Astrocyte of the cerebellum (primary cell): ENCODE measurements around the gene TREML2.

Source experiments
- DNase-seq: peaks from one replicate; pipeline ENCODE4 v3.0.0-alpha.2; 2011; ENCODE audit warnings: low read depth
- H3K4me3 ChIP-seq: 2 replicates; pipeline ENCODE4 v1.5.1; 2011; ENCODE audit warnings: mild to moderate bottlenecking, low read depth, low read length, moderate library complexity
- CTCF ChIP-seq: IDR thresholded peaks from 2 replicates; pipeline ENCODE4 v1.5.1; 2012; ENCODE audit warnings: low read length, low read depth, moderate library complexity, mild to moderate bottlenecking; ENCODE audit errors: missing control alignments
- in situ Hi-C: cut with HindIII; loops from 2 replicates; pipeline ENCODE4 v1.10.0; 2017; ENCODE audit warnings: low sequenced_read_pairs

The TREML2 gene

GRCh38 chr6:41156771-41157170, 44.2 kb downstream of the TREML2 start:
- in situ Hi-C loops: no loop called here
- TF ChIP-seq CTCF: no peak
- DNase-seq: no peak
- H3K4me3 ChIP-seq: no peak overlapping the region

GRCh38 chr6:41156001-41156400, 44.9 kb downstream of the TREML2 start:
- H3K4me3 ChIP-seq: no peak overlapping the region
- DNase-seq: no peak
- in situ Hi-C loops: no loop called here
- no peak for TF ChIP-seq CTCF

- in situ Hi-C loops: no loop called here
- no peak for DNase-seq
- no peak for TF ChIP-seq CTCF
- H3K4me3 ChIP-seq: no peak overlapping the region
These were observed 45.7 kb downstream of the TREML2 start for GRCh38 chr6:41155132-41155805.

GRCh38 chr6:41153992-41154625, 46.8 kb downstream of the TREML2 start, which contains the start of gene TREML1:
Gene TREML1, minus strand, starts transcription at chr6:41154347. Its CDS starts 59 bp downstream, at chr6:41154288.
- DNase-seq: no peak
- TF ChIP-seq CTCF: no peak
- in situ Hi-C loops: no loop called here
- H3K4me3 ChIP-seq: no peak within 1 kb of the TSS

- TF ChIP-seq CTCF: no peak
- no peak for DNase-seq
- H3K4me3 ChIP-seq: no peak overlapping the region
- in situ Hi-C loops: no loop called here
These were observed 47.5 kb downstream of the TREML2 start for GRCh38 chr6:41153451-41153850.

- in situ Hi-C loops: no loop called here
- H3K4me3 ChIP-seq: no peak overlapping the region
- DNase-seq: no peak
- TF ChIP-seq CTCF: no peak
These were observed 50.3 kb downstream of the TREML2 start for GRCh38 chr6:41150671-41151070.
